Colonic mucosa (tissue), 4 donors: ENCODE data around the gene E2F8. TPM values are rescaled to one million over a fixed set of nuclear protein-coding genes. Genes with fewer than 3 reads are reported as not detected.

ENCODE experiments used
- DNase-seq: peaks from one replicate; pipeline ENCODE4 v3.0.0-alpha.2; 2020
- H3K27ac ChIP-seq: fragments of 200-600 bp; one replicate; pipeline ENCODE4 v1.8.0; 2021
- H3K27me3 ChIP-seq: fragments of 200-600 bp; one replicate; pipeline ENCODE4 v1.8.0; 2021
- H3K36me3 ChIP-seq: fragments of 200-600 bp; one replicate; pipeline ENCODE4 v1.8.0; 2021
- H3K4me1 ChIP-seq: fragments of 200-600 bp; one replicate; pipeline ENCODE4 v1.8.0; 2021; ENCODE audit warnings: mild to moderate bottlenecking
- H3K4me3 ChIP-seq: fragments of 200-600 bp; one replicate; pipeline ENCODE4 v1.8.0; 2021
- H3K9ac ChIP-seq, 2 donors: one replicate each; pipeline ENCODE4 v1.7.0; 2013; ENCODE audit warnings: control low read depth in 2 of 2, low read depth in 2 of 2, low read length in 2 of 2
- H3K9me3 ChIP-seq: fragments of 200-600 bp; one replicate; pipeline ENCODE4 v1.8.0; 2021
- intact Hi-C: fragments of 100-400 bp; cut with DNase I; formaldehyde crosslinking; loops from one replicate; pipeline ENCODE4 v1.14.1; 2022
- total RNA-seq, 2 donors: library from RNA; stranded (reverse); fragmentation: NEBNext Ultra II Directional in 1 of 2; extraction: Animal tissue kit (Norgen Biotek cat#: 25700) in 1 of 2; gene quantifications; one replicate each; pipeline ENCODE4 v1.2.1, GENCODE V29; 2021
- TF ChIP-seq, protein P1 (sequence below): fragments of 200-600 bp; IDR thresholded peaks from one replicate; pipeline ENCODE4 v1.8.0; 2022; ENCODE audit warnings: antibody characterized with exemption, mild to moderate bottlenecking
- donor health status: healthy.
- donor health status: DM: no; HTN: no; CAD: no.
- donor health status: DM: no; HTN: no; CAD: no.

E2F8 gene
- total RNA-seq, 2 donors from 2014 or later = 5.5 to 26.8 TPM

DNA sequence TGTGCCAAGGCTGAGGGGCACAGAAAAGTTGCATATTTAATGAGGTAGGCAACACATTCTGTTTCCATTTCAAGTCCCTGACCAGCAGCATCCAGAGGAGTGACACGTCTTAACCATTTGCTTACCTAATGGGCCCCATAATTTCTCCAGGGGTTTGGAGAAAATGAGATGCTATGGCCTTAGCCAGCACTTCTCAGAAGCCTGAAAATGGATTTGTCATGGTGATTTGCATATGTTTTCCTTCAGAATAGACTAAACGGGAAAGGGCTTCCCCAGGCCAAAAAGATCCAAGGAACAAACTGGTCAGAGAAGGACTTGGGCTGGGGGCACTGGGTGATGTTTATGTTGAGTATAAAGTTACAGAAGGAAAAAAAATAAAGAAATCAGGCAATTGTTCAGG lies 55.7 kb downstream of the E2F8 start:
- intact Hi-C loops = no loop called here
- H3K27ac ChIP-seq = no peak overlapping the region

GRCh38 chr11:19183646-19184045 lies 57.1 kb downstream of the E2F8 start:
- H3K4me3 ChIP-seq = no peak overlapping the region
- intact Hi-C loops = no loop called here
- no peaks in the 10 kb centered on the region for H3K4me1 ChIP-seq
- H3K9ac ChIP-seq = no peak overlapping the region
- H3K9me3 ChIP-seq = no peaks in the 10 kb centered on the region
- DNase-seq = no peak
- no peaks in the 10 kb centered on the region for H3K36me3 ChIP-seq
- no peak overlapping the region for H3K27ac ChIP-seq
- H3K27me3 ChIP-seq = no peaks in the 10 kb centered on the region
- TF ChIP-seq, protein P1, sequence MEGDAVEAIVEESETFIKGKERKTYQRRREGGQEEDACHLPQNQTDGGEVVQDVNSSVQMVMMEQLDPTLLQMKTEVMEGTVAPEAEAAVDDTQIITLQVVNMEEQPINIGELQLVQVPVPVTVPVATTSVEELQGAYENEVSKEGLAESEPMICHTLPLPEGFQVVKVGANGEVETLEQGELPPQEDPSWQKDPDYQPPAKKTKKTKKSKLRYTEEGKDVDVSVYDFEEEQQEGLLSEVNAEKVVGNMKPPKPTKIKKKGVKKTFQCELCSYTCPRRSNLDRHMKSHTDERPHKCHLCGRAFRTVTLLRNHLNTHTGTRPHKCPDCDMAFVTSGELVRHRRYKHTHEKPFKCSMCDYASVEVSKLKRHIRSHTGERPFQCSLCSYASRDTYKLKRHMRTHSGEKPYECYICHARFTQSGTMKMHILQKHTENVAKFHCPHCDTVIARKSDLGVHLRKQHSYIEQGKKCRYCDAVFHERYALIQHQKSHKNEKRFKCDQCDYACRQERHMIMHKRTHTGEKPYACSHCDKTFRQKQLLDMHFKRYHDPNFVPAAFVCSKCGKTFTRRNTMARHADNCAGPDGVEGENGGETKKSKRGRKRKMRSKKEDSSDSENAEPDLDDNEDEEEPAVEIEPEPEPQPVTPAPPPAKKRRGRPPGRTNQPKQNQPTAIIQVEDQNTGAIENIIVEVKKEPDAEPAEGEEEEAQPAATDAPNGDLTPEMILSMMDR = no peak

More for the DNA sequence above, 55.7 kb downstream of the E2F8 start:
- Histone ChIP-seq H3K27me3 (no peaks in the 10 kb centered on the region), H3K4me1 (no peaks in the 10 kb centered on the region), H3K4me3 (no peak overlapping the region), H3K36me3 (no peaks in the 10 kb centered on the region), H3K9ac (no peak overlapping the region), H3K9me3 (no peaks in the 10 kb centered on the region)
- TF ChIP-seq, protein P1 = no peak
- DNase-seq = no peak

DNA sequence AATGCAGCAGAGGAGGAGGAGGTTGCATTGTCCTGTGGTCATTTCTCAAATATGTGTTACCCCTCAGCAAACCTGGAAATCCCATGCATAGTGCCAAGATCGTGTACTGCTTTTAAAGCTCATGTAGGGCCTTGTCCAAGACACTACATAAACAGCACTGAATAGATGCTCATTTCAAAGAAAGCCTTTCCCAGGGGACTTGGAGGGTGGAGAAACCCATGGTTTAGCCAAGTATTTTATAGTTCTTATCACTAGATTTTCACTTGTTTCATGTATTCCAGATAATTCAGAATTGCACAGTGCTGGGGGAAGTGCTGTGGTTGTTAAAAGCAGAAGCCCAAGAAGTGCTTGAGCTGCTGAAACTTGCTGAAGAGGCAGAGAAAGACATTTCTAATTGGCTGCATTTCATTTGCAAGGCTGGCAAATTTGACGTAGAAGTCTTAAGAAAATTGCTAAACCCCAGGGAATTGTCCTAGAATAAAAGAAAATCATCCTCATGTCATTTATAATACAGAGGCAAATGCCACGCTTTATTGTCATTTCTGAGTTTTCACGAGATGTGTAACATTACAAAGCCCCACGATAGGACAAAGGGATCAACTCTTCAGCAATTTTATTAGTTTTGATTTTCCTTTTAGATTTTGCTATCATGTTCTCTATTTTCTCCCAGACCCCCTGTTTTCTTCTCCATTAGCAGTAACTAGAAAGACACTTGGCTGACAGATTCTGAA lies 59.0 kb downstream of the E2F8 start:
- H3K9ac ChIP-seq = no peak overlapping the region
- no peaks in the 10 kb centered on the region for H3K4me1 ChIP-seq
- H3K27me3 ChIP-seq = no peaks in the 10 kb centered on the region
- TF ChIP-seq, protein P1 = no peak
- H3K36me3 ChIP-seq = no peaks in the 10 kb centered on the region
- DNase-seq = no peak
- intact Hi-C loops = no loop called here
- H3K27ac ChIP-seq = no peak overlapping the region
- no peaks in the 10 kb centered on the region for H3K9me3 ChIP-seq
- H3K4me3 ChIP-seq = no peak overlapping the region

GRCh38 chr11:19176629-19177186 lies 64.0 kb downstream of the E2F8 start:
- DNase-seq = no peak
- Histone ChIP-seq H3K4me3 (no peak overlapping the region), H3K27me3 (no peaks in the 10 kb centered on the region), H3K36me3 (no peaks in the 10 kb centered on the region), H3K27ac (no peak overlapping the region), H3K9me3 (no peaks in the 10 kb centered on the region), H3K9ac (no peak overlapping the region), H3K4me1 (no peaks in the 10 kb centered on the region)
- TF ChIP-seq, protein P1 = no peak
- intact Hi-C loops = no loop called here

Other genes starting within 250 kb of the E2F8 start
- not detected for gene MRGPRX2, start 180.2 kb downstream of the E2F8 start, total RNA-seq
- 10 to 100 TPM; 30.8 to 35.0 TPM for gene ZDHHC13, start 123.8 kb downstream of the E2F8 start, total RNA-seq
- under 1 TPM in 1 of 2 donors, not detected in 1; 0.35 TPM for gene CSRP3, start 39.0 kb downstream of the E2F8 start, total RNA-seq